ENCODE results near the gene UNC45A.

GRCh38 chr15:90933301-90933700 is 1.8 kb upstream of the UNC45A start:
- no peak for TF ChIP-seq CTCF (IDR thresholded peaks at IDR 0.05)
- no peak for TF ChIP-seq POLR2AphosphoS5 (IDR thresholded peaks at IDR 0.05)

All from prostate gland (tissue), 2 donors.